LNCAP (cell line): ENCODE results near the gene ATP1A2.

Experiments
- CTCF ChIP-seq: fragments of 450-650 bp; IDR thresholded peaks from 2 replicates; pipeline ENCODE4 v1.5.1; 2017; ENCODE audit warnings: mild to moderate bottlenecking

Gene ATP1A2

GRCh38 chr1:160117300-160117699 lies 1.7 kb downstream of the ATP1A2 start:
- TF ChIP-seq CTCF = no peak

- TF ChIP-seq CTCF = no peak
These were observed 2.2 kb downstream of the ATP1A2 start for GRCh38 chr1:160117709-160118183.

- no peak for TF ChIP-seq CTCF
These were observed 3.4 kb downstream of the ATP1A2 start for GRCh38 chr1:160118928-160119327.

- TF ChIP-seq CTCF = no peak
These were observed 5.2 kb downstream of the ATP1A2 start for GRCh38 chr1:160120797-160121196.

- TF ChIP-seq CTCF = no peak
These were observed 5.8 kb downstream of the ATP1A2 start for GRCh38 chr1:160121388-160121787.

GRCh38 chr1:160122978-160123495 lies 7.5 kb downstream of the ATP1A2 start:
- no peak for TF ChIP-seq CTCF

GRCh38 chr1:160123726-160124125 lies 8.2 kb downstream of the ATP1A2 start:
- no peak for TF ChIP-seq CTCF
